ENCODE results near the gene LRRC37A3. TPM values are rescaled to one million over a fixed set of nuclear protein-coding genes. Genes with fewer than 3 reads are reported as not detected.
"Not testable (repeated sequence)": the region's sequence is repeated elsewhere in the genome, so short reads cannot be mapped to it uniquely, and the experiment has no call there.

LRRC37A3 gene
- total and polyA plus RNA-seq, 2 of the 13 experiments (the other 11 are each of a cell fraction or from before 2014, with no cell fraction given), result 0.62 to 1.1 TPM

- peak; percentile 93 for TF ChIP-seq MTERF4 (CRISPR knock-in tag; IDR thresholded peaks at IDR 0.05)
- TF ChIP-seq SOX5 (CRISPR knock-in tag; IDR thresholded peaks at IDR 0.05; ENCODE audit: borderline replicate concordance), result 0 out of 2 replicates have a peak, but pooled peaks have one; percentile 22
- peak; percentile 92 for TF ChIP-seq ZNF746 (CRISPR knock-in tag; IDR thresholded peaks at IDR 0.05)
- TF ChIP-seq ZSCAN21 (CRISPR knock-in tag; IDR thresholded peaks at IDR 0.05; ENCODE audit: borderline replicate concordance), result peak; percentile 83
- TF ChIP-seq PAX8 (CRISPR knock-in tag; IDR thresholded peaks at IDR 0.05; ENCODE audit: borderline replicate concordance), result peak; percentile 85; the same call in 1 of the 2 replicates
- TF ChIP-seq MYC (CRISPR knock-in tag; IDR thresholded peaks at IDR 0.05; ENCODE audit: borderline replicate concordance), result peak; percentile 91
- peak; percentile 96 for TF ChIP-seq ZNF546 (CRISPR knock-in tag; conservative IDR thresholded peaks at IDR 0.05)
- peak; percentile 65; the same call in 1 of the 2 replicates for TF ChIP-seq ZNF292 (CRISPR knock-in tag; IDR thresholded peaks at IDR 0.05; ENCODE audit: borderline replicate concordance, low read depth)
- peak; percentile 89 for TF ChIP-seq ZNF780A (CRISPR knock-in tag; IDR thresholded peaks at IDR 0.05)
- TF ChIP-seq DZIP1 (CRISPR knock-in tag; IDR thresholded peaks at IDR 0.05), result peak; percentile 96
- TF ChIP-seq THAP11 (CRISPR knock-in tag; IDR thresholded peaks at IDR 0.05), result peak; percentile 48
- TF ChIP-seq HNF1B (CRISPR knock-in tag; IDR thresholded peaks at IDR 0.05), result peak; percentile 63; the same call in 1 of the 2 replicates
- not testable (repeated sequence) for TF ChIP-seq ZBTB40 (IDR thresholded peaks at IDR 0.05)
- peak; percentile 92 for TF ChIP-seq ZBTB40 (CRISPR knock-in tag; IDR thresholded peaks at IDR 0.05)
These were observed 46.6 kb upstream of the LRRC37A3 start (continued) for GRCh38 chr17:64965873-64966287.

All from HepG2 (cell line).